H1 (cell line): ENCODE data around the gene HK1.

Source experiments
- EGR1 ChIP-seq: IDR thresholded peaks from 2 replicates; pipeline ENCODE4 v1.6.1; 2011; ENCODE audit warnings: low read depth, low read length, borderline replicate concordance
- EZH2 ChIP-seq: fragments of 200-600 bp; sonication (generic); IDR thresholded peaks from 2 replicates; pipeline ENCODE4 v1.7.1; 2012; ENCODE audit warnings: low read depth, mild to moderate bottlenecking, moderate library complexity, low read length, inconsistent platforms; ENCODE audit not compliant: severe bottlenecking
- POLR2A ChIP-seq, 2 experiments: IDR thresholded peaks; 1 replicate in 1 of 2; 2 replicates in 1 of 2; pipeline ENCODE4 v1.6.1; 2011; ENCODE audit warnings: low read depth in 2 of 2, low read length in 2 of 2, mild to moderate bottlenecking in 2 of 2; ENCODE audit errors: control extremely low read depth in 1 of 2
- RAD21 ChIP-seq, 2 experiments: IDR thresholded peaks in 1 of 2; conservative IDR thresholded peaks in 1 of 2; 2 replicates each; pipeline ENCODE4 v1.6.1; 2011; ENCODE audit warnings: low read depth in 2 of 2, low read length in 2 of 2, improper control_type of control experiment in 1 of 2, inconsistent platforms in 1 of 2, mild to moderate bottlenecking in 1 of 2, moderate library complexity in 1 of 2
- RFX5 ChIP-seq: IDR thresholded peaks from 2 replicates; pipeline ENCODE4 v1.6.1; 2011; ENCODE audit warnings: low read depth, low read length, improper control_type of control experiment, borderline replicate concordance
- SP1 ChIP-seq: IDR thresholded peaks from 2 replicates; pipeline ENCODE4 v1.6.1; 2011; ENCODE audit warnings: low read depth, low read length
- TAF1 ChIP-seq: IDR thresholded peaks from 2 replicates; pipeline ENCODE4 v1.6.1; 2011; ENCODE audit warnings: mild to moderate bottlenecking, low read depth, low read length

DNA sequence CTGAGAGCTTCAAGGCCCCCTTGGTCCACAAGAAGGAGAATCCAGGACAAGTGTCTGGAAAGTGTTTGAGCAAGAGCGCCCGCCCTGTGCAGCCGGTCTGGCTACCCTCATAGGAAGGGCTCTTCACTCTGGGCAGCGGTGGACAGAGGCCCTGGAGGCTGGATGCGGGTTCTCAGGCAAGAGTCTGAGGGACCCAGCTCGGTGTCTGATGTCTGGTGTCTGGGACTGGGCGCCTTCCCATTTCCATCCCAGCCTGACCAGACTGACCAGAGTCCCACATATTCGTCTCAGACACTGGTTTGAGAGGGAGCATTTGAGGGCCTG is 59.8 kb downstream of the HK1 start:
- TF ChIP-seq SP1 (no peak), EGR1 (no peak), RFX5 (no peak), POLR2A (IDR thresholded peaks at IDR 0.05; ENCODE audit: control extremely low read depth in 1 of 2, low read depth in 2 of 2, low read length in 2 of 2) (no peak), TAF1 (no peak), EZH2 (no peak), RAD21 (IDR thresholded peaks at IDR 0.05 in 1 of 2, conservative IDR thresholded peaks at IDR 0.05 in 1 of 2; ENCODE audit: low read depth in 2 of 2, low read length in 2 of 2) (no peak)
